Lower leg skin (tissue), 4 donors: Measurements from ENCODE around the gene CLEC1A. TPM values are rescaled to one million over a fixed set of nuclear protein-coding genes. Genes with fewer than 3 reads are reported as not detected.

Source experiments
- DNase-seq, 2 donors: peaks; one replicate each; pipeline ENCODE4 v3.0.0-alpha.2; 2019; ENCODE audit warnings: low spot score in 2 of 2
- H3K4me3 ChIP-seq: fragments of 200-600 bp; sonication (generic); 2 replicates; pipeline ENCODE4 v1.5.1; 2017; ENCODE audit warnings: mild to moderate bottlenecking, low read depth; ENCODE audit not compliant: poor library complexity, severe bottlenecking
- POLR2A ChIP-seq, 2 donors: fragments of 450-650 bp; IDR thresholded peaks; one replicate each; pipeline ENCODE4 v1.6.1; 2016 to 2017; ENCODE audit warnings: antibody characterized with exemption in 2 of 2, mild to moderate bottlenecking in 1 of 2, moderate library complexity in 1 of 2
- WGBS, 2 donors: methylation state at CpG; one replicate each; pipeline ENCODE4 v1.1.5; 2018; 5-methylcytosine and 5-hydroxymethylcytosine counted together
- intact Hi-C: fragments of 100-400 bp; cut with DNase I; formaldehyde crosslinking; loops from one replicate; pipeline ENCODE4 v1.15.0; 2023; ENCODE audit warnings: low total_unique reads
- total RNA-seq, 4 donors: library from RNA; depleted of rRNA; stranded (reverse); fragments of >200 nt; gene quantifications; one replicate each; pipeline ENCODE4 v1.1.0, GENCODE V29; 2016
- TF ChIP-seq, protein P1 (sequence below), 3 donors: fragments of 450-650 bp; IDR thresholded peaks; one replicate each; pipeline ENCODE4 v1.5.1; 2016; ENCODE audit warnings: antibody characterized with exemption in 3 of 3, mild to moderate bottlenecking in 3 of 3, moderate library complexity in 2 of 3

Gene CLEC1A
- total RNA-seq, 4 donors from 2014 or later = 0.08 to 5.5 (median 0.96) TPM

DNA sequence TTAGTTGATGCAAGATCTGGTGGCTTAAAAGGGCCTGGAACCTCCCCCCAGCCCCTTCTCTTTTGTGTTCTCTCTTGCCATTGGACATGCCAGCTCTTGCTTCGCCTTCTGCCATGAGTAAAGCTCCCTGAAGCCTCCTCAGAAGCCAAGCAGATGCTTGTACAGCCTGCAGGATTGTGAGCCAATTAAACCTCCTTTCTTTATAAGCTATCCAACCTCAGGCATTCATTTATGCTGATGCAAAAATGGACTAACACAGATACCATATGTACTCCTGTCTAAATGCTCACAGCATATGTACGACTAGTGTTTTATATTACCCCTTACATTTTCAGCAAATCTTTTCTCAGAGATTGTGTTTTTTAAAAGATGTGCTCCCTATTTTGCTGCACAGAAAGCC, 26.7 kb downstream of the CLEC1A start:
- H3K4me3 ChIP-seq = no peak overlapping the region
- WGBS, 2 donors = 88 to 89% methylated on average over 2 of the region's 2 CpGs
- TF ChIP-seq, protein P1, sequence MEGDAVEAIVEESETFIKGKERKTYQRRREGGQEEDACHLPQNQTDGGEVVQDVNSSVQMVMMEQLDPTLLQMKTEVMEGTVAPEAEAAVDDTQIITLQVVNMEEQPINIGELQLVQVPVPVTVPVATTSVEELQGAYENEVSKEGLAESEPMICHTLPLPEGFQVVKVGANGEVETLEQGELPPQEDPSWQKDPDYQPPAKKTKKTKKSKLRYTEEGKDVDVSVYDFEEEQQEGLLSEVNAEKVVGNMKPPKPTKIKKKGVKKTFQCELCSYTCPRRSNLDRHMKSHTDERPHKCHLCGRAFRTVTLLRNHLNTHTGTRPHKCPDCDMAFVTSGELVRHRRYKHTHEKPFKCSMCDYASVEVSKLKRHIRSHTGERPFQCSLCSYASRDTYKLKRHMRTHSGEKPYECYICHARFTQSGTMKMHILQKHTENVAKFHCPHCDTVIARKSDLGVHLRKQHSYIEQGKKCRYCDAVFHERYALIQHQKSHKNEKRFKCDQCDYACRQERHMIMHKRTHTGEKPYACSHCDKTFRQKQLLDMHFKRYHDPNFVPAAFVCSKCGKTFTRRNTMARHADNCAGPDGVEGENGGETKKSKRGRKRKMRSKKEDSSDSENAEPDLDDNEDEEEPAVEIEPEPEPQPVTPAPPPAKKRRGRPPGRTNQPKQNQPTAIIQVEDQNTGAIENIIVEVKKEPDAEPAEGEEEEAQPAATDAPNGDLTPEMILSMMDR (IDR thresholded peaks at IDR 0.05) = no peak
- no peak for TF ChIP-seq POLR2A (IDR thresholded peaks at IDR 0.05)
- intact Hi-C loops = no loop called here
- no peak for DNase-seq

DNA sequence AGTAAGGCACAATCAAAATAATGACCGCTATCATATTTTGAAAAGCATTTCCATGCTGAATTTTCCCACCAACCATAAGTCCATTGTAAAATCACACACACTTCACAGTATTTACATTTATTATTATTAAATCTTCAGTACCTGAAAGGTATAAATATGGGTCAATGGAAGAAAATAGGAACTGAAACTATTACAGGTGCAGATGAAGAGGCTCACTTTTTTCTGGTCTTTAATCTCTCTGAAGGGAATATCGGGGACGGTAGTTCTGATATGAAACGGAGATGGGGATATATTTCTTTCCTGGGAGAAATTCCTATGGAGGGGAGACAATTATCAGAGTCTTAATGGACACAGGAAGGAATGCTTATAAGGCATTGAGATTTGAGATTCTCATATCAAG, 28.4 kb downstream of the CLEC1A start:
- DNase-seq = no peak
- 96 to 97% methylated on average over 4 of the region's 4 CpGs for WGBS, 2 donors
- no peak for TF ChIP-seq POLR2A (IDR thresholded peaks at IDR 0.05)
- TF ChIP-seq, protein P1 (IDR thresholded peaks at IDR 0.05) = no peak
- H3K4me3 ChIP-seq = no peak overlapping the region
- intact Hi-C loops = no loop called here

DNA sequence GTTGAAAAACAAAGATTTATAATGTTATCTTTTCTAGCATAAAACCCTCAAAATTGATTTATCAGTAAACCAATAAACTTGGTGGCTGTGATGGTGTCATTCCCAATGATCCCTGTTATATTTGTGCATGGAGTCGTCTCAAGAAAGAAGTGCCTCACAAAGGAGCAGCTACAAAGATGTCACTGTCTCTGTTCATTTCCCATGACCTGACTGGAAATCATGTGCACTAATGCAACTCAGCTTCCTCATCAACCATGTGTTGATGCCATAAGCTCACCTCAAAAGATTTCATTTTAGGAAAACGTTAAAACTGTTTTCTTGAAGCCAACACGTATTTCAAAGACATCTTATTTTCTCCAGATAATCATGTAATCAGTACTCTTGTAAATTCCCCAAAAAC, 28.8 kb downstream of the CLEC1A start:
- H3K4me3 ChIP-seq = no peak overlapping the region
- no peak for DNase-seq
- WGBS, 2 donors = 18 to 27% methylated on average over 3 of the region's 3 CpGs
- intact Hi-C loops = no loop called here
- TF ChIP-seq POLR2A (IDR thresholded peaks at IDR 0.05) = no peak
- TF ChIP-seq, protein P1 (IDR thresholded peaks at IDR 0.05) = no peak

DNA sequence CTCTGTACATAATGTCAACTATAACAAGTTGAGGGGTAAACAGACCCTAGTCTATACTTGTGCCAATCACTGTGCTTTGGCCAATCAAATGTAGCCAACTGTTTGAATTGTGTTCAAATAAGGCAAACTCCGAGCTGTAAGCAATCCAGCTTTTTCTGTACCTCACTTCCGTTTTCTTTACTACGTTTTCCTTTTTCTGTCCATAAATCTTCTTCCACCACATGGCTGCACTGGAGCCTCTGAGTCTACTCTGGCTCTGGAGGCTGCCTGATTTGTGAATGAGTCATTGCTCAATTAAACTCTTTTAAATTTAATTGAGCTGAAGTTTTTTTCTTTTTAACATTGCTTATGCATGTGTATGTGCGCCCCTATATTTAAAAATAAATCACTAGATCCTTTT, 29.7 kb downstream of the CLEC1A start:
- intact Hi-C loops = no loop called here
- no peak overlapping the region for H3K4me3 ChIP-seq
- no peak for TF ChIP-seq POLR2A (IDR thresholded peaks at IDR 0.05)
- TF ChIP-seq, protein P1 (IDR thresholded peaks at IDR 0.05) = no peak
- DNase-seq = no peak
- 17 to 19% methylated on average over 4 of the region's 4 CpGs for WGBS, 2 donors

DNA sequence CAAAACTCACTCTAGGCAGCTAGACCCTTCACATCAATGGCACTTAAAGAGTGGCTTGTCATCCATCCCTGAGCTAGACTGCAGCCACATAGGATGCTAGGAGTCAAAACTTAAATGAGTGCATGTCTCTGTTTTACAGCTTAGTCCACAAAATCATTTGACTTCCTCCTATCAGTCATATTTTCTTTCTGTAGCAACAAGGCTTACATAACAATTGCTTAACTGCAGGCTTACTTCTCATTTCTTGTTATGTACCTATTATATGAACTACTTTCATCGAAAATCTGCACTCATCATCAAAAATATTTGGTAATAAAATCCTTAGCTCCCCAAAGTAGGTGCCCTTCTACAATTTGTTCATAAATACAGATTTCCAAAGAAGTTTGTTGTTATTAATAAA, 30.1 kb downstream of the CLEC1A start:
- H3K4me3 ChIP-seq = no peak overlapping the region
- intact Hi-C loops = no loop called here
- DNase-seq = no peak
- TF ChIP-seq, protein P1 (IDR thresholded peaks at IDR 0.05) = no peak
- no peak for TF ChIP-seq POLR2A (IDR thresholded peaks at IDR 0.05)
- 54 to 76% methylated on average over 1 of the region's 1 CpG for WGBS, 2 donors

DNA sequence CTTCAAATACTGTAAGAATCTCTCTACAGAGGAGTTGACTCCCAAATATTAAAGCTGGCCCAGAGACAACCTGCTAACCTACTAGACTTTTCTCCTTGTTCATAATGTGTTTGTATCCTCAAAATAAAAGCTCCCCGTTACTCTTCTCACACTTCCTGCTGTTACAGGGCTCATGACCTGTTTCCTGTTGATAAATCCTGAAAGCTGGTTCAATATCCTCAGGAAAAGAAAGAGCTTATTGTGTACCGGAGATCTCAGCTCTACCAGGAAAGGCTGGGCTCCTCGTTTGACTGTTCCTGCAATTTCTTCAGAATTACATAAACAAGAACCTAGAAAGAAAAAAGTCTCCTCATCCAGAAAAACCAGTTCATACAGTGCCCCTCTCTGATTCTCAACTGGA, 30.8 kb downstream of the CLEC1A start:
- no peak overlapping the region for H3K4me3 ChIP-seq
- WGBS, 2 donors = 54% methylated on average over 3 of the region's 3 CpGs
- intact Hi-C loops = no loop called here
- DNase-seq = no peak
- TF ChIP-seq, protein P1 (IDR thresholded peaks at IDR 0.05) = no peak
- no peak for TF ChIP-seq POLR2A (IDR thresholded peaks at IDR 0.05)
